Keratinocyte (primary cell): Measurements from ENCODE around the gene PTPRN2. TPM values are rescaled to one million over a fixed set of nuclear protein-coding genes. Genes with fewer than 3 reads are reported as not detected.

Experiments used
- DNase-seq: peaks from one replicate; pipeline ENCODE4 v3.0.0-alpha.2; 2011; ENCODE audit warnings: low read depth, missing footprints, low spot score
- FAIRE-seq: peaks from 2 replicates; lab custom pipeline; 2011; peaks lifted over from hg19 to GRCh38; lab: Jason Lieb, UNC
- H2AFZ ChIP-seq: 2 replicates; pipeline ENCODE4 v1.6.0; 2012; ENCODE audit warnings: low read length, control low read depth, inconsistent platforms; ENCODE audit not compliant: control insufficient read depth
- H3K27ac ChIP-seq: 2 replicates; pipeline ENCODE4 v1.5.1; 2011; ENCODE audit warnings: low read length; ENCODE audit not compliant: control insufficient read depth, insufficient read depth
- H3K27me3 ChIP-seq: 3 replicates; pipeline ENCODE4 v1.6.0; 2011; ENCODE audit warnings: low read length; ENCODE audit not compliant: control insufficient read depth, insufficient read depth; ENCODE audit errors: extremely low read depth
- H3K36me3 ChIP-seq, 2 experiments: 2 replicates in 1 of 2; 3 replicates in 1 of 2; pipeline ENCODE4 v1.5.1; 2011; ENCODE audit warnings: low read length in 2 of 2, mild to moderate bottlenecking in 1 of 2; ENCODE audit not compliant: control insufficient read depth in 2 of 2, insufficient read depth in 2 of 2; ENCODE audit errors: extremely low read depth in 1 of 2
- H3K4me1 ChIP-seq: 3 replicates; pipeline ENCODE4 v1.5.1; 2011; ENCODE audit warnings: low read length; ENCODE audit not compliant: control insufficient read depth, insufficient read depth; ENCODE audit errors: extremely low read depth
- H3K4me2 ChIP-seq: 3 replicates; pipeline ENCODE4 v1.6.0; 2011; ENCODE audit warnings: low read depth, low read length; ENCODE audit not compliant: control insufficient read depth, insufficient read depth; ENCODE audit errors: extremely low read depth
- H3K4me3 ChIP-seq, 3 experiments: fragments of 200-600 bp in 1 of 3; sonication (generic) in 1 of 3; 2 replicates in 2 of 3; 3 replicates in 1 of 3; pipeline ENCODE4 v1.5.1; 2011 to 2016; ENCODE audit warnings: low read length in 3 of 3, mild to moderate bottlenecking in 3 of 3, control low read depth in 2 of 3, inconsistent platforms in 1 of 3, low read depth in 1 of 3, mixed read lengths in 1 of 3, mixed run types in 1 of 3, moderate library complexity in 1 of 3; ENCODE audit not compliant: control insufficient read depth in 2 of 3, insufficient read depth in 2 of 3; ENCODE audit errors: extremely low read depth in 1 of 3
- H3K79me2 ChIP-seq: 2 replicates; pipeline ENCODE4 v1.6.0; 2012; ENCODE audit warnings: low read length; ENCODE audit not compliant: control insufficient read depth, insufficient read depth
- H3K9ac ChIP-seq: 3 replicates; pipeline ENCODE4 v1.6.0; 2011; ENCODE audit warnings: low read length; ENCODE audit not compliant: control insufficient read depth, insufficient read depth; ENCODE audit errors: extremely low read depth
- H3K9me1 ChIP-seq: 3 replicates; pipeline ENCODE4 v1.6.0; 2011; ENCODE audit warnings: low read length; ENCODE audit not compliant: control insufficient read depth, insufficient read depth; ENCODE audit errors: extremely low read depth
- H3K9me3 ChIP-seq: 2 replicates; pipeline ENCODE4 v1.5.1; 2012; ENCODE audit warnings: low read depth, low read length; ENCODE audit not compliant: control insufficient read depth
- H4K20me1 ChIP-seq: 3 replicates; pipeline ENCODE4 v1.6.0; 2011; ENCODE audit warnings: low read length; ENCODE audit not compliant: control insufficient read depth, insufficient read depth; ENCODE audit errors: extremely low read depth
- CTCF ChIP-seq, 3 experiments: IDR thresholded peaks in 1 of 3; conservative IDR thresholded peaks in 1 of 3; optimal IDR thresholded peaks in 1 of 3; 2 replicates in 2 of 3; 3 replicates in 1 of 3; pipeline versions ENCODE3 to v1.5.1; 2011; ENCODE audit warnings: low read length in 3 of 3, mild to moderate bottlenecking in 3 of 3, moderate library complexity in 2 of 3, control low read depth in 1 of 3, inconsistent platforms in 1 of 3; ENCODE audit not compliant: insufficient read depth in 2 of 3; ENCODE audit errors: extremely low read depth in 1 of 3
- EZH2 ChIP-seq: IDR thresholded peaks from one replicate; pipeline ENCODE4 v1.6.1; 2012; ENCODE audit warnings: inconsistent platforms, mild to moderate bottlenecking, low read length, moderate library complexity
- dilution Hi-C: fragments of 300-500 bp; cut with MboI; formaldehyde crosslinking; loops from one replicate; pipeline ENCODE4 v1.7.0; 2020; ENCODE audit warnings: low sequenced_read_pairs; ENCODE audit not compliant: extremely low pct_ligation_motif_present
- polyA plus RNA-seq, 5 experiments: library from polyadenylated mRNA; depleted of rRNA in 3 of 5; stranded (reverse) in 3 of 5; stranded (forward) in 1 of 5; unstranded in 1 of 5; fragments of >200 nt; gene quantifications; 1 replicate in 1 of 5; 2 replicates in 3 of 5; 3 replicates in 1 of 5; pipeline versions ENCODE4 v1.2.1 to v1.2.3, GENCODE V29; 2011 to 2012; ENCODE audit warnings: missing spikeins in 2 of 5, low read depth in 1 of 5, low replicate concordance in 1 of 5

PTPRN2 gene
- polyA plus RNA-seq, 1 donor (not counting 4 experiments of a cell fraction or from before 2014, with no cell fraction given) = not detected

DNA sequence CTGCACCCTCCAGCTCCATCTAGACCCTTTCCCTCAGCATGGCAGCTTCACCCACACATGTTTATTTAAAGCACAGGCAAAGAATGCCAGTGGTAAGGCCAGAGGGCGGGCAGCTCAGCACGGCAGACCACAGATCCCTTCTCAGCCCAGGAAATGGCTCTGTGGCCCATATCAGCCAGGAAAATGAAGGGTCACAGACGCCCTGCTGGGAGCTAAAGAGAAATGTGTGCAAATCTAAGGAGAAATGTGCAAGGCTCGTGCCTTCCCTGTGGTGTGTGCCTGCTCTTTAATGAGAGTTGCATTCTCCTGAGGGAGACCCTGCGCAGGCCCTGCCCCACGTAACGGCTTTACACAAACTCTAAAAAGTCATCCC lies 23.0 kb downstream of the PTPRN2 start:
- Histone ChIP-seq H3K9ac (no peak overlapping the region), H3K9me3 (no peaks in the 10 kb centered on the region), H2AFZ (no peak overlapping the region), H3K36me3 (no peaks in the 10 kb centered on the region), H3K79me2 (no peaks in the 10 kb centered on the region), H4K20me1 (no peaks in the 10 kb centered on the region), H3K9me1 (no peaks in the 10 kb centered on the region), H3K4me2 (no peak overlapping the region), H3K27me3 (peaks cover 5% of the 10 kb centered on the region), H3K27ac (no peak overlapping the region), H3K4me1 (no peaks in the 10 kb centered on the region), H3K4me3 (no peak overlapping the region)
- no peak for DNase-seq
- FAIRE-seq = no peak
- TF ChIP-seq CTCF (optimal IDR thresholded peaks at IDR 0.05 in 1 of 3, IDR thresholded peaks at IDR 0.05 in 1 of 3, conservative IDR thresholded peaks at IDR 0.05 in 1 of 3; ENCODE audit: extremely low read depth in 1 of 3, insufficient read depth in 2 of 3, low read length in 3 of 3) = no peak
- no peak for TF ChIP-seq EZH2
- dilution Hi-C loops = no loop called here

DNA sequence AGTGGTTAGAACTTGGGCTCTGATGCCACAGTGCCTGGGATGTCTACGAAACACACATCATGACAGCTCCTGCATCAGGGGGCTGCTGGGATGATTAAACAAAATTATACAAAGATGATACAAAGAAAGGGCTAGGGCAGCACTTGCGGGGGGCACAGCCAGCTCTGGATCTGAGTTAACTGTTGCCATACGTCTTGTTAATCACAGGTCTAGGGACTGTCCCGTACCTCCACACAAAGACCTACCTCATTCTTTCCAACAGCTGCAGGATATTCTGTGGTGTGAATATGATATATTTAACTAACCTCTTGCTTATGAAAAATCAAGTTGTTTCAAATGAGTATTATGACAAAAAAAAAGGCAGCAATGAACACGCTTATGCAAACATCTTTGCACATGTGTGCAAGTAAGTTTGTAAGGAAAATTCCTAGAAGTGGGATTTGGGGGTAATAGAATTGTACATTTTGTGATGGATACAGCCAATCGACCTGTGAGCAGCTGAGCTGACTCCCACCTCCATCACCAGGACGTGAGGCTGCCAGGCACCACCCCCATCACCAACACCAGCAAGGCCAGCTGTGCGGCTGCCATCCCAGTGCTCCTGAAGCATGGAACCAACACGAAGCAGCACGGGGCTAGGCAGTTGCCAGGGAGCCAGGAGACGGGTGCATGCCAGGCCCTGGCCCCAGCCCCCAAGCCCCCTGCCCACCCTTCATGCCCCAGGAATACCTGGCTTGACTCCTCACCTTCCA lies 23.5 kb downstream of the PTPRN2 start:
- no peak for TF ChIP-seq EZH2
- TF ChIP-seq CTCF (optimal IDR thresholded peaks at IDR 0.05 in 1 of 3, IDR thresholded peaks at IDR 0.05 in 1 of 3, conservative IDR thresholded peaks at IDR 0.05 in 1 of 3; ENCODE audit: extremely low read depth in 1 of 3, insufficient read depth in 2 of 3, low read length in 3 of 3) = no peak
- H3K9ac ChIP-seq = no peak overlapping the region
- no peaks in the 10 kb centered on the region for H3K9me1 ChIP-seq
- H3K27me3 ChIP-seq = peaks cover 1% of the 10 kb centered on the region
- FAIRE-seq (no peak), DNase-seq (no peak)
- H3K27ac ChIP-seq = no peak overlapping the region
- no peak overlapping the region for H2AFZ ChIP-seq
- H3K9me3 ChIP-seq = no peaks in the 10 kb centered on the region
- no peaks in the 10 kb centered on the region for H3K4me1 ChIP-seq
- dilution Hi-C loops = no loop called here
- H3K4me3 ChIP-seq = no peak overlapping the region
- no peaks in the 10 kb centered on the region for H4K20me1 ChIP-seq
- no peaks in the 10 kb centered on the region for H3K36me3 ChIP-seq
- no peaks in the 10 kb centered on the region for H3K79me2 ChIP-seq
- H3K4me2 ChIP-seq = no peak overlapping the region
